GM12878 (cell line): ENCODE data around the gene C1orf35.

Experiments
- CTCF ChIP-seq, 3 experiments: IDR thresholded peaks in 2 of 3; conservative IDR thresholded peaks in 1 of 3; 2 replicates each; pipeline ENCODE4 v1.5.1; 2011; ENCODE audit warnings: low read depth in 3 of 3, low read length in 3 of 3, mild to moderate bottlenecking in 3 of 3, control low read depth in 2 of 3, moderate library complexity in 2 of 3, inconsistent platforms in 1 of 3, mixed read lengths in 1 of 3; ENCODE audit not compliant: control insufficient read depth in 2 of 3, insufficient read depth in 1 of 3; ENCODE audit errors: extremely low read depth in 1 of 3
- EP300 ChIP-seq, 2 experiments: fragments of 150-350 bp in 1 of 2; IDR thresholded peaks; 2 replicates each; pipeline ENCODE4 v1.6.1; 2011 to 2012; ENCODE audit warnings: low read depth in 2 of 2, low read length in 2 of 2, borderline replicate concordance in 1 of 2, improper control_type of control experiment in 1 of 2, inconsistent platforms in 1 of 2; ENCODE audit not compliant: control insufficient read depth in 1 of 2
- ETV6 ChIP-seq, 2 experiments: fragments of 450-650 bp in 1 of 2; IDR thresholded peaks in 1 of 2; conservative IDR thresholded peaks in 1 of 2; 2 replicates each; pipeline ENCODE4 v1.6.1; 2014; ENCODE audit warnings: antibody characterized with exemption in 1 of 2, borderline replicate concordance in 1 of 2, low read depth in 1 of 2, mild to moderate bottlenecking in 1 of 2, moderate library complexity in 1 of 2
- EZH2 ChIP-seq: IDR thresholded peaks from 2 replicates; pipeline ENCODE4 v1.6.1; 2012; ENCODE audit warnings: low read depth, mild to moderate bottlenecking, control low read depth, inconsistent platforms, low read length, borderline replicate concordance; ENCODE audit not compliant: control insufficient read depth
- MTA3 ChIP-seq: IDR thresholded peaks from 2 replicates; pipeline ENCODE4 v1.6.1; 2012; ENCODE audit warnings: low read length, inconsistent platforms, borderline replicate concordance
- NFYB ChIP-seq: IDR thresholded peaks from 2 replicates; pipeline ENCODE4 v1.6.1; 2011; ENCODE audit warnings: low read depth, mild to moderate bottlenecking, low read length, improper control_type of control experiment, moderate library complexity; ENCODE audit not compliant: insufficient read depth
- NKRF ChIP-seq: fragments of 450-650 bp; conservative IDR thresholded peaks from 2 replicates; pipeline ENCODE4 v1.6.1; 2017; ENCODE audit warnings: mild to moderate bottlenecking, moderate library complexity
- POLR2A ChIP-seq: IDR thresholded peaks from 2 replicates; pipeline ENCODE4 v1.6.1; 2011; ENCODE audit warnings: low read depth, mild to moderate bottlenecking, low read length
- PRDM15 ChIP-seq: fragments of 450-650 bp; formaldehyde crosslinking; IDR thresholded peaks from 2 replicates; pipeline ENCODE4 v1.4.0; 2020; ENCODE audit warnings: mild to moderate bottlenecking, moderate library complexity
- REST ChIP-seq: IDR thresholded peaks from 2 replicates; pipeline ENCODE4 v1.6.1; 2012; ENCODE audit warnings: mild to moderate bottlenecking, low read depth, low read length
- ZNF274 ChIP-seq: IDR thresholded peaks from one replicate; pipeline ENCODE4 v1.8.0; 2011; ENCODE audit not compliant: insufficient read length, insufficient read depth
- TF ChIP-seq, protein P1 (sequence below): IDR thresholded peaks from 2 replicates; pipeline ENCODE4 v1.6.1; 2012; ENCODE audit warnings: low read length, inconsistent platforms

- TF ChIP-seq EZH2 (no peak), EP300 (IDR thresholded peaks at IDR 0.05; ENCODE audit: borderline replicate concordance in 1 of 2, control insufficient read depth in 1 of 2, low read depth in 2 of 2, low read length in 2 of 2) (no peak), NFYB (no peak), CTCF (IDR thresholded peaks at IDR 0.05 in 2 of 3, conservative IDR thresholded peaks at IDR 0.05 in 1 of 3; ENCODE audit: control insufficient read depth in 2 of 3, extremely low read depth in 1 of 3, insufficient read depth in 1 of 3, low read depth in 3 of 3, low read length in 3 of 3) (no peak), ETV6 (conservative IDR thresholded peaks at IDR 0.05 in 1 of 2, IDR thresholded peaks at IDR 0.05 in 1 of 2; ENCODE audit: borderline replicate concordance in 1 of 2, low read depth in 1 of 2) (no peak), REST (no peak), MTA3 (no peak), POLR2A (no peak), NKRF (no peak), PRDM15 (CRISPR knock-in tag) (no peak), ZNF274 (no peak)
- TF ChIP-seq, protein P1, sequence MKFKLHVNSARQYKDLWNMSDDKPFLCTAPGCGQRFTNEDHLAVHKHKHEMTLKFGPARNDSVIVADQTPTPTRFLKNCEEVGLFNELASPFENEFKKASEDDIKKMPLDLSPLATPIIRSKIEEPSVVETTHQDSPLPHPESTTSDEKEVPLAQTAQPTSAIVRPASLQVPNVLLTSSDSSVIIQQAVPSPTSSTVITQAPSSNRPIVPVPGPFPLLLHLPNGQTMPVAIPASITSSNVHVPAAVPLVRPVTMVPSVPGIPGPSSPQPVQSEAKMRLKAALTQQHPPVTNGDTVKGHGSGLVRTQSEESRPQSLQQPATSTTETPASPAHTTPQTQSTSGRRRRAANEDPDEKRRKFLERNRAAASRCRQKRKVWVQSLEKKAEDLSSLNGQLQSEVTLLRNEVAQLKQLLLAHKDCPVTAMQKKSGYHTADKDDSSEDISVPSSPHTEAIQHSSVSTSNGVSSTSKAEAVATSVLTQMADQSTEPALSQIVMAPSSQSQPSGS: no peak
Observed at GRCh38 chr1:228058172-228058948, 44.8 kb downstream of the C1orf35 start.
